IMR-90 (cell line): ENCODE measurements around the gene TBC1D1. TPM values are rescaled to one million over a fixed set of nuclear protein-coding genes. Genes with fewer than 3 reads are reported as not detected.

Experiments used
- ATAC-seq: fragments of 200-7000 bp; cut with Tn5 transposase; 2 replicates; pipeline ENCODE4 v1.9.1; 2020; ENCODE audit warnings: low read depth, mild to moderate bottlenecking, moderate library complexity
- BruUV-seq: library from RNA; stranded (reverse); fragments of 400-500 nt; replicated peaks from 2 replicates; lab custom pipeline; 2021; lab: Mats Ljungman, UMichigan
- CTCF ChIA-PET: fragments of 300-600 bp; formaldehyde crosslinking; extraction: SDS; loops from one replicate; lab custom pipeline; 2021; ENCODE audit warnings: antibody characterized with exemption; lab: Yijun Ruan, JAX
- POLR2A ChIA-PET: fragments of 300-600 bp; sonication (Branson Sonifier 250); formaldehyde crosslinking; loops from one replicate; lab custom pipeline; 2022; ENCODE audit warnings: antibody characterized with exemption; ENCODE audit not compliant: unreplicated experiment; lab: Charles Lee
- DNase-seq: peaks from one replicate; pipeline ENCODE4 v3.0.0; 2013
- H2AFZ ChIP-seq: replicated peaks from 2 replicates; pipeline ENCODE3; 2013; ENCODE audit warnings: low read length, mild to moderate bottlenecking; ENCODE audit not compliant: poor library complexity
- H2AK5ac ChIP-seq: 2 replicates; pipeline ENCODE4 v1.6.1; 2013; ENCODE audit warnings: low read depth, low read length, inconsistent platforms
- H2AK9ac ChIP-seq: replicated peaks from 2 replicates; pipeline ENCODE3; 2013; ENCODE audit warnings: mild to moderate bottlenecking, low read depth, low read length, moderate library complexity; ENCODE audit not compliant: poor library complexity
- H2BK120ac ChIP-seq: 2 replicates; pipeline ENCODE4 v1.6.1; 2013; ENCODE audit warnings: low read depth, low read length, inconsistent platforms
- H2BK15ac ChIP-seq: 3 replicates; pipeline ENCODE4 v1.6.1; 2013; ENCODE audit warnings: low read depth, low read length, inconsistent platforms
- H2BK20ac ChIP-seq: 2 replicates; pipeline ENCODE4 v1.6.1; 2013; ENCODE audit warnings: low read depth, mild to moderate bottlenecking, inconsistent platforms, low read length, moderate library complexity
- H2BK5ac ChIP-seq: 2 replicates; pipeline ENCODE4 v1.6.1; 2013; ENCODE audit warnings: mild to moderate bottlenecking, low read depth, low read length, inconsistent platforms; ENCODE audit not compliant: poor library complexity, severe bottlenecking
- H3K14ac ChIP-seq: replicated peaks from 2 replicates; pipeline ENCODE4 v1.6.1; 2013; ENCODE audit warnings: low read depth, low read length, inconsistent platforms
- H3K18ac ChIP-seq: 2 replicates; pipeline ENCODE4 v1.6.1; 2013; ENCODE audit warnings: low read depth, low read length, control low read depth
- H3K23ac ChIP-seq: 2 replicates; pipeline ENCODE4 v1.6.1; 2013; ENCODE audit warnings: low read depth, low read length, inconsistent platforms
- H3K27ac ChIP-seq: 2 replicates; pipeline ENCODE4 v1.5.1; 2013; ENCODE audit warnings: mild to moderate bottlenecking, control low read depth, low read length; ENCODE audit not compliant: insufficient read depth
- H3K27me3 ChIP-seq: 2 replicates; pipeline ENCODE4 v1.6.1; 2013; ENCODE audit warnings: low read length; ENCODE audit not compliant: control insufficient read depth, insufficient read depth
- H3K36me3 ChIP-seq: 2 replicates; pipeline ENCODE4 v1.6.1; 2013; ENCODE audit warnings: low read length, mixed read lengths; ENCODE audit not compliant: control insufficient read depth, insufficient read depth
- H3K4ac ChIP-seq: 2 replicates; pipeline ENCODE4 v1.6.1; 2013; ENCODE audit warnings: low read depth, low read length, inconsistent platforms
- H3K4me1 ChIP-seq: 2 replicates; pipeline ENCODE4 v1.6.1; 2013; ENCODE audit warnings: low read length, mixed read lengths; ENCODE audit not compliant: control insufficient read depth, insufficient read depth
- H3K4me2 ChIP-seq: 2 replicates; pipeline ENCODE4 v1.6.1; 2013; ENCODE audit warnings: low read depth, mild to moderate bottlenecking, control low read depth, low read length, moderate library complexity
- H3K4me3 ChIP-seq: 2 replicates; pipeline ENCODE4 v1.5.1; 2013; ENCODE audit warnings: low read depth, mild to moderate bottlenecking, control low read depth, low read length, moderate library complexity; ENCODE audit not compliant: insufficient read depth
- H3K56ac ChIP-seq: 2 replicates; pipeline ENCODE4 v1.6.1; 2013; ENCODE audit warnings: low read length, inconsistent platforms; ENCODE audit not compliant: insufficient read depth; ENCODE audit errors: extremely low read depth
- H3K79me1 ChIP-seq, 2 experiments: 2 replicates each; pipeline ENCODE4 v1.6.1; 2013; ENCODE audit warnings: low read length in 2 of 2, inconsistent platforms in 1 of 2, low read depth in 1 of 2
- H3K9ac ChIP-seq: 2 replicates; pipeline ENCODE4 v1.6.1; 2013; ENCODE audit warnings: low read depth, low read length, control low read depth
- H3K9me1 ChIP-seq: 2 replicates; pipeline ENCODE4 v1.6.1; 2013; ENCODE audit warnings: low read length, inconsistent platforms; ENCODE audit not compliant: insufficient read depth
- H3K9me3 ChIP-seq: 2 replicates; pipeline ENCODE4 v1.6.1; 2013; ENCODE audit warnings: low read length; ENCODE audit not compliant: control insufficient read depth, insufficient read depth
- H4K20me1 ChIP-seq: 2 replicates; pipeline ENCODE4 v1.6.1; 2013; ENCODE audit warnings: low read length, inconsistent platforms; ENCODE audit not compliant: insufficient read depth
- H4K5ac ChIP-seq: 2 replicates; pipeline ENCODE4 v1.6.1; 2013; ENCODE audit warnings: mild to moderate bottlenecking, low read depth, low read length, control low read depth
- H4K8ac ChIP-seq, 2 experiments: 2 replicates each; pipeline ENCODE4 v1.6.1; 2013; ENCODE audit warnings: low read depth in 2 of 2, low read length in 2 of 2, control low read depth in 1 of 2, inconsistent platforms in 1 of 2
- H4K91ac ChIP-seq: 2 replicates; pipeline ENCODE4 v1.6.1; 2013; ENCODE audit warnings: low read depth, low read length, inconsistent platforms; ENCODE audit not compliant: insufficient read depth
- BHLHE40 ChIP-seq: fragments of 150-350 bp; IDR thresholded peaks from 2 replicates; pipeline ENCODE4 v1.6.1; 2016; ENCODE audit warnings: mild to moderate bottlenecking, low read depth, low read length
- CEBPB ChIP-seq: IDR thresholded peaks from 2 replicates; pipeline ENCODE4 v1.6.1; 2012; ENCODE audit warnings: low read depth, low read length, improper control_type of control experiment
- CTCF ChIP-seq: conservative IDR thresholded peaks from 2 replicates; pipeline ENCODE4 v1.5.1; 2012; ENCODE audit warnings: mild to moderate bottlenecking, low read depth, low read length, improper control_type of control experiment
- ELK1 ChIP-seq: fragments of 150-350 bp; IDR thresholded peaks from 2 replicates; pipeline ENCODE4 v1.6.1; 2016; ENCODE audit warnings: low read depth, mild to moderate bottlenecking, low read length, moderate library complexity, borderline replicate concordance
- FOS ChIP-seq: fragments of 150-350 bp; IDR thresholded peaks from 2 replicates; pipeline ENCODE4 v1.6.1; 2016; ENCODE audit warnings: low read depth, low read length
- MAFK ChIP-seq: IDR thresholded peaks from 2 replicates; pipeline ENCODE4 v1.6.1; 2012; ENCODE audit warnings: low read depth, low read length, improper control_type of control experiment
- MAZ ChIP-seq: IDR thresholded peaks from 2 replicates; pipeline ENCODE4 v1.6.1; 2012; ENCODE audit warnings: low read depth, mild to moderate bottlenecking, low read length, improper control_type of control experiment, moderate library complexity, borderline replicate concordance
- MXI1 ChIP-seq: IDR thresholded peaks from 2 replicates; pipeline ENCODE4 v1.6.1; 2012; ENCODE audit warnings: low read depth, mild to moderate bottlenecking, low read length, moderate library complexity, borderline replicate concordance
- NFE2L2 ChIP-seq: fragments of 150-350 bp; IDR thresholded peaks from 2 replicates; pipeline ENCODE4 v1.6.1; 2016; ENCODE audit warnings: low read depth, mild to moderate bottlenecking, low read length
- POLR2A ChIP-seq: IDR thresholded peaks from 2 replicates; pipeline ENCODE4 v1.6.1; 2012; ENCODE audit warnings: mild to moderate bottlenecking, low read depth, low read length
- RCOR1 ChIP-seq: IDR thresholded peaks from 2 replicates; pipeline ENCODE4 v1.6.1; 2012; ENCODE audit warnings: mild to moderate bottlenecking, low read length, improper control_type of control experiment; ENCODE audit not compliant: insufficient replicate concordance
- USF2 ChIP-seq: fragments of 150-350 bp; IDR thresholded peaks from 2 replicates; pipeline ENCODE4 v1.6.1; 2017; ENCODE audit warnings: mild to moderate bottlenecking, antibody characterized with exemption, low read length, low read depth
- WGBS, 2 experiments: methylation state at CpG; one replicate each; pipeline versions ENCODE4 v1.1.5 to v1.1.7; 2013; ENCODE audit warnings: missing lambda C conversion rate in 2 of 2; ENCODE audit not compliant: insufficient read length in 1 of 2; ENCODE audit errors: extremely low coverage in 2 of 2; 5-methylcytosine and 5-hydroxymethylcytosine counted together
- dilution Hi-C: fragments of 300-500 bp; cut with HindIII; formaldehyde crosslinking; loops from one replicate; pipeline ENCODE4 v1.14.3; 2018; ENCODE audit warnings: low sequenced_read_pairs; ENCODE audit not compliant: unreplicated experiment
- in situ Hi-C: fragments of 300-500 bp; cut with MboI; formaldehyde crosslinking; loops from 3 replicates; pipeline ENCODE4 v1.14.3; 2019; ENCODE audit warnings: low sequenced_read_pairs, inconsistent platforms, mixed read lengths
- intact Hi-C: fragments of 100-400 bp; cut with micrococcal nuclease; formaldehyde crosslinking; loops from 2 replicates; pipeline ENCODE4 v1.10.0; 2022
- polyA plus RNA-seq, 3 experiments: library from polyadenylated mRNA; depleted of rRNA; stranded (reverse); fragments of >200 nt; gene quantifications; 2 replicates each; pipeline ENCODE4 v1.2.3, GENCODE V29; 2012; ENCODE audit warnings: low replicate concordance in 1 of 3
- total RNA-seq: library from RNA; depleted of rRNA; stranded (reverse); fragments of >200 nt; gene quantifications from 2 replicates; pipeline ENCODE4 v1.2.3, GENCODE V29; 2012

The TBC1D1 gene
- total and polyA plus RNA-seq, 2 of the 4 experiments (the other 2 are of a cell fraction), result 42.4 to 104 TPM

- POLR2A ChIA-PET, result no interaction called here
- Histone ChIP-seq H3K4me2 (no peak overlapping the region), H3K4me3 (no peak overlapping the region), H3K56ac (no peak overlapping the region), H3K23ac (no peak overlapping the region), H3K18ac (no peak overlapping the region), H2AK9ac (no peak overlapping the region), H3K4me1 (no peaks in the 10 kb centered on the region), H3K27ac (no peak overlapping the region), H4K91ac (no peak overlapping the region), H4K20me1 (no peaks in the 10 kb centered on the region), H2BK15ac (no peak overlapping the region), H2BK5ac (no peak overlapping the region), H3K9ac (no peak overlapping the region), H3K4ac (no peak overlapping the region), H3K79me1 (no peaks in the 10 kb centered on the region), H2AFZ (no peak overlapping the region), H4K5ac (no peak overlapping the region), H3K27me3 (no peaks in the 10 kb centered on the region), H3K36me3 (no peaks in the 10 kb centered on the region), H3K9me3 (no peaks in the 10 kb centered on the region), H2AK5ac (no peak overlapping the region), H4K8ac (no peak overlapping the region), H2BK20ac (no peak overlapping the region), H2BK120ac (no peak overlapping the region), H3K9me1 (no peaks in the 10 kb centered on the region), H3K14ac (no peak overlapping the region)
- 94% methylated on average over 2 of the region's 7 CpGs; no CpG with 5 or more reads in 1 of the 2 experiments for WGBS, 2 experiments
- dilution Hi-C loops, result no loop called here
- BruUV-seq, result no TSS peak
- CTCF ChIA-PET, result interaction anchor here (1.1 kb wide), 1 partner anchor 9 kb away, joined by 3 read pairs; no protein-coding TSS in a partner anchor
- in situ Hi-C loops, result no loop called here
- no peak for TF ChIP-seq CTCF
- TF ChIP-seq MAFK, result no peak
- no peak for TF ChIP-seq RCOR1
- TF ChIP-seq ELK1, result no peak
- TF ChIP-seq MXI1, result no peak
- no peak for TF ChIP-seq BHLHE40
- TF ChIP-seq USF2, result no peak
- TF ChIP-seq MAZ, result no peak
- no peak for TF ChIP-seq FOS
- no peak for TF ChIP-seq NFE2L2
- TF ChIP-seq CEBPB, result no peak
- TF ChIP-seq POLR2A, result no peak
- ATAC-seq (no peak), DNase-seq (no peak)
- intact Hi-C loops, result no loop called here
These were observed 279.7 kb downstream of the TBC1D1 start for GRCh38 chr4:38170338-38171169.
